Astrocyte of the hippocampus (primary cell): ENCODE measurements around the gene ERC2.

Experiments used
- DNase-seq: peaks from one replicate; pipeline ENCODE4 v3.0.0; 2011; ENCODE audit warnings: low read depth, low spot score

The ERC2 gene

GRCh38 chr3:56368846-56369245 lies 99.4 kb downstream of the ERC2 start:
- DNase-seq = no peak

GRCh38 chr3:56366641-56367162 lies 101.6 kb downstream of the ERC2 start:
- peak; percentile 71 for DNase-seq

- DNase-seq = peak; percentile 44
These were observed 102.2 kb downstream of the ERC2 start for GRCh38 chr3:56365905-56366640.

- DNase-seq = no peak
These were observed 103.6 kb downstream of the ERC2 start for GRCh38 chr3:56364665-56365064.

- no peak for DNase-seq
These were observed 104.5 kb downstream of the ERC2 start for GRCh38 chr3:56363720-56364119.

- peak; percentile 59 for DNase-seq
These were observed 106.5 kb downstream of the ERC2 start for GRCh38 chr3:56361731-56362130.

GRCh38 chr3:56357266-56357665 lies 111.0 kb downstream of the ERC2 start:
- peak; percentile 29 for DNase-seq

GRCh38 chr3:56356808-56357207 lies 111.5 kb downstream of the ERC2 start:
- DNase-seq = no peak

GRCh38 chr3:56355570-56356185 lies 112.6 kb downstream of the ERC2 start:
- peak; percentile 61 for DNase-seq

GRCh38 chr3:56351537-56351936 lies 116.7 kb downstream of the ERC2 start:
- DNase-seq = no peak

GRCh38 chr3:56347219-56347871 lies 120.9 kb downstream of the ERC2 start:
- DNase-seq = no peak

- no peak for DNase-seq
These were observed 125.8 kb downstream of the ERC2 start for GRCh38 chr3:56342475-56342874.

GRCh38 chr3:56339671-56340070 lies 128.6 kb downstream of the ERC2 start:
- DNase-seq = no peak

GRCh38 chr3:56339244-56339643 lies 129.0 kb downstream of the ERC2 start:
- DNase-seq = no peak

GRCh38 chr3:56336023-56336422 lies 132.2 kb downstream of the ERC2 start:
- no peak for DNase-seq

- DNase-seq = no peak
These were observed 143.8 kb downstream of the ERC2 start for GRCh38 chr3:56324473-56324872.

GRCh38 chr3:56323986-56324420 lies 144.3 kb downstream of the ERC2 start:
- DNase-seq = peak; percentile 82

- no peak for DNase-seq
These were observed 145.4 kb downstream of the ERC2 start for GRCh38 chr3:56322862-56323261.

- DNase-seq = no peak
These were observed 146.4 kb downstream of the ERC2 start for GRCh38 chr3:56321892-56322291.

GRCh38 chr3:56321383-56321782 lies 146.9 kb downstream of the ERC2 start:
- no peak for DNase-seq

- no peak for DNase-seq
These were observed 147.4 kb downstream of the ERC2 start for GRCh38 chr3:56320883-56321282.

- DNase-seq = no peak
These were observed 149.4 kb downstream of the ERC2 start for GRCh38 chr3:56318891-56319290.

GRCh38 chr3:56316944-56317343 lies 151.3 kb downstream of the ERC2 start:
- no peak for DNase-seq
